HEK293 (cell line): Measurements from ENCODE around the gene BORCS5.
A peak's percentile ranks its signal among the peaks of the same experiment; 100 is the strongest.

Experiments used
- CTCF ChIA-PET: fragments of 350-600 bp; formaldehyde crosslinking; extraction: SDS; loops from one replicate; lab custom pipeline; 2021; ENCODE audit warnings: antibody characterized with exemption; lab: Yijun Ruan, JAX
- POLR2A ChIA-PET: fragments of 300-600 bp; formaldehyde crosslinking; extraction: SDS; loops from one replicate; lab custom pipeline; 2020; ENCODE audit warnings: antibody characterized with exemption, inconsistent platforms; lab: Yijun Ruan, JAX
- H3K27ac ChIP-seq: fragments of 200-500 bp; sonication (Bioruptor generic); 2 replicates; pipeline ENCODE4 v1.5.1; 2014; ENCODE audit warnings: low read depth, low read length, control low read depth, inconsistent platforms; ENCODE audit errors: extremely low read depth
- H3K36me3 ChIP-seq, 2 experiments: fragments of 200-500 bp in 1 of 2; sonication (Bioruptor generic) in 1 of 2; 1 replicate in 1 of 2; 2 replicates in 1 of 2; pipeline ENCODE4 v1.5.1; 2014 to 2017; ENCODE audit warnings: inconsistent platforms in 2 of 2, low read length in 2 of 2; ENCODE audit not compliant: control insufficient read depth in 2 of 2, insufficient read depth in 1 of 2
- H3K4me1 ChIP-seq: fragments of 200-500 bp; sonication (Bioruptor generic); 2 replicates; pipeline ENCODE4 v1.5.1; 2014; ENCODE audit warnings: mild to moderate bottlenecking, low read length, inconsistent platforms; ENCODE audit not compliant: control insufficient read depth, insufficient read depth
- H3K4me3 ChIP-seq: 2 replicates; pipeline ENCODE4 v1.5.1; 2011; ENCODE audit warnings: low read depth, mild to moderate bottlenecking, control low read depth, low read length, moderate library complexity
- H3K9me3 ChIP-seq: fragments of 200-500 bp; sonication (Bioruptor generic); 2 replicates; pipeline ENCODE4 v1.5.1; 2014; ENCODE audit warnings: low read depth, low read length, inconsistent platforms; ENCODE audit not compliant: control insufficient read depth, insufficient read depth
- GFI1B ChIP-seq: fragments of 450-650 bp; formaldehyde crosslinking; IDR thresholded peaks from 2 replicates; pipeline ENCODE4 v1.5.1; 2016; ENCODE audit warnings: missing biosample characterization, missing genetic modification characterization
- TRIM28 ChIP-seq: IDR thresholded peaks from 2 replicates; pipeline ENCODE4 v1.6.1; 2011; ENCODE audit warnings: low read length, control low read depth, borderline replicate concordance
- ZEB2 ChIP-seq: fragments of 450-650 bp; formaldehyde crosslinking; IDR thresholded peaks from 2 replicates; pipeline ENCODE4 v1.5.1; 2016; ENCODE audit warnings: missing biosample characterization, missing genetic modification characterization
- ZNF10 ChIP-seq: fragments of 450-650 bp; formaldehyde crosslinking; IDR thresholded peaks from 2 replicates; pipeline ENCODE4 v1.5.1; 2017; ENCODE audit warnings: missing biosample characterization, missing genetic modification characterization
- ZNF169 ChIP-seq: fragments of 450-650 bp; formaldehyde crosslinking; IDR thresholded peaks from 2 replicates; pipeline ENCODE4 v1.5.1; 2016; ENCODE audit warnings: missing biosample characterization, missing genetic modification characterization
- ZNF175 ChIP-seq: fragments of 450-650 bp; formaldehyde crosslinking; IDR thresholded peaks from 2 replicates; pipeline ENCODE4 v1.5.1; 2016; ENCODE audit warnings: missing biosample characterization, missing genetic modification characterization
- ZNF223 ChIP-seq: fragments of 450-650 bp; formaldehyde crosslinking; IDR thresholded peaks from 2 replicates; pipeline ENCODE4 v1.5.1; 2016; ENCODE audit warnings: missing biosample characterization, missing genetic modification characterization
- ZNF26 ChIP-seq: fragments of 450-650 bp; formaldehyde crosslinking; IDR thresholded peaks from 2 replicates; pipeline ENCODE4 v1.5.1; 2016; ENCODE audit warnings: missing biosample characterization, missing genetic modification characterization
- ZNF274 ChIP-seq, 2 experiments: fragments of 200-500 bp in 1 of 2; fragments of 450-650 bp in 1 of 2; sonication (Bioruptor generic) in 1 of 2; formaldehyde crosslinking in 1 of 2; IDR thresholded peaks; 2 replicates each; pipeline versions ENCODE4 v1.5.1 to v1.6.1; 2014 to 2016; ENCODE audit warnings: borderline replicate concordance in 1 of 2, inconsistent platforms in 1 of 2, low read length in 1 of 2, missing biosample characterization in 1 of 2, missing genetic modification characterization in 1 of 2
- ZNF37A ChIP-seq: fragments of 450-650 bp; IDR thresholded peaks from 2 replicates; pipeline ENCODE4 v1.5.1; 2018; ENCODE audit warnings: missing biosample characterization, missing genetic modification characterization
- ZNF404 ChIP-seq: fragments of 450-650 bp; formaldehyde crosslinking; IDR thresholded peaks from 2 replicates; pipeline ENCODE4 v1.5.1; 2017; ENCODE audit warnings: missing biosample characterization, missing genetic modification characterization
- ZNF529 ChIP-seq: fragments of 450-650 bp; formaldehyde crosslinking; IDR thresholded peaks from 2 replicates; pipeline ENCODE4 v1.5.1; 2017; ENCODE audit warnings: missing genetic modification characterization, missing biosample characterization; ENCODE audit not compliant: insufficient replicate concordance
- ZNF530 ChIP-seq: fragments of 450-650 bp; formaldehyde crosslinking; IDR thresholded peaks from 2 replicates; pipeline ENCODE4 v1.5.1; 2016; ENCODE audit warnings: low read depth, missing biosample characterization, missing genetic modification characterization
- ZNF658 ChIP-seq: fragments of 450-650 bp; formaldehyde crosslinking; IDR thresholded peaks from 2 replicates; pipeline ENCODE4; 2016; ENCODE audit warnings: missing biosample characterization, missing genetic modification characterization
- ZNF747 ChIP-seq: fragments of 450-650 bp; formaldehyde crosslinking; IDR thresholded peaks from 2 replicates; pipeline ENCODE4 v1.5.1; 2016; ENCODE audit warnings: missing biosample characterization, missing genetic modification characterization
- ZSCAN16 ChIP-seq: fragments of 450-650 bp; formaldehyde crosslinking; IDR thresholded peaks from 2 replicates; pipeline ENCODE4 v1.5.1; 2016; ENCODE audit warnings: missing biosample characterization, missing genetic modification characterization
- TF ChIP-seq, protein P1 (sequence below): fragments of 450-650 bp; formaldehyde crosslinking; IDR thresholded peaks from 2 replicates; pipeline ENCODE4 v1.5.1; 2016; ENCODE audit warnings: missing biosample characterization, missing genetic modification characterization, borderline replicate concordance

The BORCS5 gene

DNA sequence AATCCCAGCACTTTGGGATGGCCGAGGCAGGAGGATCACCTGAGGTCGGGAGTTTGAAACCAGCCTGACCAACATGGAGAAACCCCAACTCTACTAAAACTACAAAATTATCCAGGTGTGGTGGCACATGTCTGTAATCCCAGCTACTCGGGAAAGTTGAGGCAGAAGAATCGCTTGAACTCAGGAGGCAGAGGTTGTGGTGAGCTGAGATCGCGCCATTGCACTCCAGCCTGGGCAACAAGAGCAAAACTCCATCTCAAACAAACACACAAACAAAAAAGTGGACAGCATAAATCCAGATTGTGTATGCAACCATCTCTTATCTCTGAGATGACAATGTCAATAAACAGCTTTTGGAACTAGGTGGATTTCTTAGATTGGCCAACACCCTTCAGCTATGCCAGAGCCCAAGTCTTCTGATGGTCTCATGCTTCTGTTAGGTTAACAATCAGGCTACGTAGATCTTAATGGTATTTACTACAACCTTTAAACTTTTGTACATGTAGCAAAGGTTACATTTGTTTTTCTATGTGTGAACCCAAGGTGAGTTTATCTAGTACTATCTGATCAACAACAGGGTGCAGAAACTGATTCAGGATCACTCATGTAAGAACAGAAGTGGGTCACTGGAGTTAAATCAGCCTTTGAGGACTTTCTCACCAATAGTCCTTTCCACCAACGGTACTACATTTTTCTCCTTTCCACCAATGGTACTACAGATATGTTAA is 132.1 kb downstream of the BORCS5 start:
- Histone ChIP-seq H3K4me1 (no peaks in the 10 kb centered on the region), H3K9me3 (no peaks in the 10 kb centered on the region), H3K27ac (no peak overlapping the region), H3K36me3 (peaks cover 9 to 13% of the 10 kb centered on the region in 2 experiments), H3K4me3 (no peak overlapping the region)
- TF ChIP-seq ZNF26 (no peak), ZNF175 (tag by site-specific recombination) (no peak), ZNF274 (IDR thresholded peaks at IDR 0.05; ENCODE audit: low read length) (no peak), ZNF274 (tag by site-specific recombination; IDR thresholded peaks at IDR 0.05; ENCODE audit: borderline replicate concordance) (no peak), ZNF223 (tag by site-specific recombination) (no peak), GFI1B (tag by site-specific recombination) (no peak), ZNF10 (tag by site-specific recombination) (no peak), ZNF37A (tag by site-specific recombination) (no peak)
- POLR2A ChIA-PET = no interaction called here
- CTCF ChIA-PET = interaction anchor here (0.7 kb wide), 2 partner anchors 22 to 1432 kb away, joined by 3 read pairs; no protein-coding TSS in a partner anchor

- POLR2A ChIA-PET = no interaction called here
- CTCF ChIA-PET = interaction anchor here (0.7 to 1.2 kb wide), 2 partner anchors 71 to 205 kb away, joined by 3 read pairs; partner anchors contain the start of gene DUSP16
- Histone ChIP-seq H3K9me3 (no peaks in the 10 kb centered on the region), H3K4me1 (no peaks in the 10 kb centered on the region), H3K36me3 (peaks cover 4 to 8% of the 10 kb centered on the region in 2 experiments; a peak in 2 of 3 replicates), H3K4me3 (no peak overlapping the region), H3K27ac (no peak overlapping the region)
- TF ChIP-seq ZNF530 (no peak), TRIM28 (no peak), ZNF529 (tag by site-specific recombination) (no peak), ZNF747 (tag by site-specific recombination) (no peak), ZEB2 (tag by site-specific recombination) (no peak), ZNF658 (tag by site-specific recombination) (no peak), ZNF169 (tag by site-specific recombination) (no peak), ZSCAN16 (tag by site-specific recombination) (no peak)
- TF ChIP-seq, protein P1, sequence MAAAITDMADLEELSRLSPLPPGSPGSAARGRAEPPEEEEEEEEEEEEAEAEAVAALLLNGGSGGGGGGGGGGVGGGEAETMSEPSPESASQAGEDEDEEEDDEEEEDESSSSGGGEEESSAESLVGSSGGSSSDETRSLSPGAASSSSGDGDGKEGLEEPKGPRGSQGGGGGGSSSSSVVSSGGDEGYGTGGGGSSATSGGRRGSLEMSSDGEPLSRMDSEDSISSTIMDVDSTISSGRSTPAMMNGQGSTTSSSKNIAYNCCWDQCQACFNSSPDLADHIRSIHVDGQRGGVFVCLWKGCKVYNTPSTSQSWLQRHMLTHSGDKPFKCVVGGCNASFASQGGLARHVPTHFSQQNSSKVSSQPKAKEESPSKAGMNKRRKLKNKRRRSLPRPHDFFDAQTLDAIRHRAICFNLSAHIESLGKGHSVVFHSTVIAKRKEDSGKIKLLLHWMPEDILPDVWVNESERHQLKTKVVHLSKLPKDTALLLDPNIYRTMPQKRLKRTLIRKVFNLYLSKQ (tag by site-specific recombination) = no peak
Measured at GRCh38 chr12:12491606-12492005, 134.7 kb downstream of the BORCS5 start.

DNA sequence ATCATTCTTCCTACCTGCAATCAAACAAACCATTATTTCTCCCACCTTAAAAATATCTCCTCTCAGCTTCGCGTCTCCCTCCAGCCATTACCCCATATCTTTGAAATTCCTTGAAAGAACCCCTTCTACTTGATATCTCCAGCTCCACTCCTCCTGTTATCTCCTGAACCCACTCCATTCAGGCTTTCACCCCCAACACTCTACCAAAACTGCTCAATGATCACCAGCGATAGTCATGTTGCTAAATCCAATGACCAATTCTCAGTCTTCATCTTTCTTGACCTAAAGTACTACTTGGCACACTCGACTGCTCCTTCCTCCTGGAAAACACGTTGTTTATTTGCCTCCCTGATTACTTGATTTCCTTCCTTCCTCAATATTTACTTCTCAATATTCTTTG is 135.7 kb downstream of the BORCS5 start:
- no peaks in the 10 kb centered on the region for H3K4me1 ChIP-seq
- TF ChIP-seq ZNF404 (tag by site-specific recombination) (no peak), ZEB2 (tag by site-specific recombination) (0 out of 2 replicates have a peak, but pooled peaks have one; percentile 14)
- TF ChIP-seq, all 188 proteins: peak for 1
- no peak overlapping the region for H3K4me3 ChIP-seq
- H3K9me3 ChIP-seq = no peaks in the 10 kb centered on the region
- POLR2A ChIA-PET = no interaction called here
- CTCF ChIA-PET = interaction anchor here (0.7 to 1.2 kb wide), 2 partner anchors 71 to 205 kb away, joined by 3 read pairs; partner anchors contain the start of gene DUSP16
- H3K27ac ChIP-seq = no peak overlapping the region
- peaks cover 4% of the 10 kb centered on the region in 2 experiments; a peak in 2 of 3 replicates for H3K36me3 ChIP-seq
